H1 (cell line): ENCODE measurements around the gene UBA3. TPM values are rescaled to one million over a fixed set of nuclear protein-coding genes. Genes with fewer than 3 reads are reported as not detected.

Experiments used
- SAP30 ChIP-seq: fragments of 300-600 bp; sonication (generic); IDR thresholded peaks from 2 replicates; pipeline ENCODE4 v1.7.1; 2012; ENCODE audit warnings: low read length, moderate library complexity, mild to moderate bottlenecking, inconsistent platforms; ENCODE audit not compliant: insufficient read depth, insufficient replicate concordance
- SIN3A ChIP-seq, 2 experiments: IDR thresholded peaks in 1 of 2; conservative IDR thresholded peaks in 1 of 2; 2 replicates each; pipeline ENCODE4 v1.6.1; 2011 to 2012; ENCODE audit warnings: low read length in 2 of 2, improper control_type of control experiment in 1 of 2, low read depth in 1 of 2, mild to moderate bottlenecking in 1 of 2
- polyA plus RNA-seq, 7 experiments: library from polyadenylated mRNA; depleted of rRNA in 3 of 7; stranded (reverse) in 5 of 7; unstranded in 2 of 7; fragments of >200 nt in 5 of 7; fragments of 200-250 nt in 2 of 7; gene quantifications; 1 replicate in 5 of 7; 2 replicates in 1 of 7; 4 replicates in 1 of 7; pipeline versions ENCODE4 v1.2.1 to v1.2.3, GENCODE V29; 2011 to 2013; ENCODE audit warnings: missing spikeins in 2 of 7, mixed read lengths in 2 of 7
- total RNA-seq: library from RNA; stranded (reverse); fragmentation: NEBNext Ultra II Directional; extraction: Animal tissue kit (Norgen Biotek cat#: 25700); gene quantifications from 2 replicates; pipeline ENCODE4 v1.2.1, GENCODE V29; 2021

UBA3 gene
- total and polyA plus RNA-seq, 2 of the 8 experiments (the other 6 are each of a cell fraction or from before 2014, with no cell fraction given), result 40.8 to 97.8 TPM

GRCh38 chr3:69085168-69085832, 5.1 kb upstream of the UBA3 start (continued):
- TF ChIP-seq SIN3A (conservative IDR thresholded peaks at IDR 0.05 in 1 of 2, IDR thresholded peaks at IDR 0.05 in 1 of 2; ENCODE audit: low read depth in 1 of 2, low read length in 2 of 2), result no peak; a peak in 1 of 4 replicates
- peak; percentile 59 for TF ChIP-seq SAP30
